Renal cortical epithelial cell (primary cell): ENCODE measurements around the gene KBTBD8. TPM values are rescaled to one million over a fixed set of nuclear protein-coding genes. Genes with fewer than 3 reads are reported as not detected.

Source experiments
- DNase-seq: peaks from one replicate; pipeline ENCODE4 v3.0.0-alpha.2; 2011; ENCODE audit warnings: low read depth
- total RNA-seq: library from RNA; depleted of rRNA; stranded (reverse); fragments of >200 nt; gene quantifications from 2 replicates; pipeline ENCODE4 v1.2.3, GENCODE V29; 2014

KBTBD8 gene
- total RNA-seq, 1 donor from 2014 or later: 2.7 TPM

DNA sequence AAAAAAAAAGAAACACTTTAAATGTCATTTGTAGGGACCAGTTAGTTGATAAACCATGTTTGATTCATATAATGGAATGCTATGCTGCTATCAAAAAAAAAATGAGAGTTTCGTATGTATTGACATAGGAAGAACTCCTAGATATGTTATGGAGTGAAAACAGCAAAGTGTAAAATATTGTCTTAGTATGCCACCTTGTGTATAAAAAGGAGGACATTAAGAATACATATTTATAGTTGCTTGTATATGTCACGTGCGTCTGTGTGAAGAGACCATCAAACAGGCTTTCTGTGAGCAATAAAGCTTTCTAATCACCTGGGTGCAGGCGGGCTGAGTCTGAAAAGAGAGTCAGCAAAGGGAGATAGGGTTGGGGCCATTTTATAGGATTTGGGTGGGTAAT is 39.5 kb downstream of the KBTBD8 start:
- no peak for DNase-seq

DNA sequence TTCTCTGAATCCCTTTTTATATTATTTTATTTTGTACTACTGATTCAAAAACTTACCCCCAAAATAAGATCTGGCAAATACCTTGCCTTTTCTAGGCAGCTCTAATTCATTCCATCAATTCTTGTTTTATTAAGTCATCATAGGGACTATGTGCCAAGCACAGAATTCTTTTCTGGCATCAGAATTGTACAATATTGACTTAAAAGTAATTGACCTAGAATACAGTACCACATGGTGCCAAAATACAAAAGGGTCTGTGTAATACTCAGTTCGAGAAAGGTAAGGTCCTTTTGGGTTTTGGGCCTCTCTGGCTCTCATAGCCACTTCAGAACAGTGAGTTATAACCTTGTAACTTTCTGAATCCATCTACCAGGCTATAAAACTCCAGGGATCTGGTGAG is 46.2 kb downstream of the KBTBD8 start:
- DNase-seq: no peak

- no peak for DNase-seq
Measured at GRCh38 chr3:67044955-67045354, 46.8 kb downstream of the KBTBD8 start.

- DNase-seq: no peak
Measured at GRCh38 chr3:67045711-67046465, 47.8 kb downstream of the KBTBD8 start.

- DNase-seq: no peak
Measured at GRCh38 chr3:67047051-67047450, 48.9 kb downstream of the KBTBD8 start.

DNA sequence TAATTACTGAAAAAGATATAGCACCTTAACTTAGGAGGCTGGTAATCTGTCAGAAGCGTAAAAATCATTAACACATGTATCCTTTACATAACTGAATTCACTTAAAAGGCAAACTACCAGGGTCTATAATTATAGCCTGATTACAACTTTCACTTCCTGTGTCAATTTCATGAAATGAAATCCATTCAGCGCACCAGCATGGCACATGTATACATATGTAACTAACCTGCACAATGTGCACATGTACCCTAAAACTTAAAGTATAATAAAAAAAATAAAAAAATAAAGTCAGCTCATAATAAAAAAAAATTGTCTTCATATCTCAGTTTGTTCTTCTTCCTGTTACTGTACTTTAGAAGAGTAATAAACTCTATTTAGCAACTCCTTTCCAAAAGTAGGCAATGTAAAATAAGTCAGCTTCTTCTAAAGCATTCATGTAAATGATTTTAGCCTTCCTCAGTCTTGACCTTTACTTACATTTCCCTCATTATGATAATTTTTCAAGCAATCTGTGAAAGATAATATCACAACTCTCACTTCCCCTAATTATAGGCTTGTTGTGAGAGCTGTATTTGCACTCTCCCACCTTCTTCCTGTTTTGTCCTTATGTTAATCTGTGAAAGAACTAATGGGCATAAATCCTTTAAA is 50.1 kb downstream of the KBTBD8 start:
- no peak for DNase-seq

DNA sequence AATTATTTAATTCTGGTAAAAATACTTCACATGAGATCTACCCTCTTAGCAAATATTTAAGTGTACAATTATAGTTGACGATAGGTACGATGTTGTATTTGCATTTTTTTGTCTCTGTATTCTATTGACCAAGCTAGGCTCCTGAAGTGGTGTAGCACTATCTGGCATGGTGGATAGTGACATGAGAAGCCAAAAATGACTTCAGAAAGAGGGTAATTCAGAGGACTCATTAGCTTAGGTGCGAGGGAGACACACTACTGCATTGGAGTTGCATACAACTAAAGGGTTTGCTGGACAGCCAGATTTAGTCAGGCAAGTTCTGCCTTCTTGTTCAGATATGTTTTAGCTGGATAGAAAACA is 50.6 kb downstream of the KBTBD8 start:
- DNase-seq: no peak

DNA sequence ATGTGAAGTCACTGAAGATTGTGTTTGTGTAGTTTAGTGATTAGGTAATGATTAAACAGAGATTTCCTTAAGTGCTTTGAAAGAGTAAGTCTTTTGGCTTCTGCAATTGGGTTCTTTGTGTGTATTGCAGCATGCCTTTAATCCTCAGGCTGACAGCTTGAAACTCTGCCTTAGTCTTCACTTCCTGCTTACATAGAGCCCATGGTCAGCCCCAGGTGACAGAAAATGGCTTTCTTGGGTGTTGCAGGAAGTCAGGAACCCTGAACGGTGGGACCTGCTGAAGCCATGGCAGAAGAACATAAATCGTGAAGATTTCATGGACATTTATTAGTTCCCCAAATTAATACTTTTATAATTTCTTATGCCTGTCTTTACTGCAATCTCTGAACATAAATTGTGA is 61.3 kb downstream of the KBTBD8 start:
- DNase-seq: peak; percentile 4
